ENCODE data around the gene CTXND1. TPM values are rescaled to one million over a fixed set of nuclear protein-coding genes. Genes with fewer than 3 reads are reported as not detected.

The CTXND1 gene
- total and polyA plus RNA-seq, 2 of the 4 experiments (the other 2 are of a cell fraction), result not detected

DNA sequence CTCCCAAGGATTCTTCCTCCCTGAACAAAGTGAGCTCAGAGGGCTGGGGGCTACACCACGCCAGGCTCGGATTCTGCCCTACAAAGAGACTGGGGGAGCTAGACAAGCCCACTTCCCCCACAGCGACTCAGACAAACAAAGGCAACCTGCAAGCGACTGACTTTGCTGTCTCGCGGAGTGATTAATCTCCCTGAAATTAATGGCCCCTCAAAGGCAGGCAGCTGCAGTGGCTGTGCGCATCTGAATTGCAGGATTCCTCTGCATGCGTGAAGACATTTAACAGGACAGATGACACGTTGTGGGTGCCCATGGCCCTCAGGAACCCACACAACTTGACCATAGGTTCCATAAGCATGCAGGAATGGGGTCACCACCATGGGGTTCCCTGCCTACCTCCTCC is 18.4 kb downstream of the CTXND1 start:
- Histone ChIP-seq H4K91ac (ENCODE audit: insufficient read depth, low read depth, low read length) (no peak overlapping the region), H3K9me1 (ENCODE audit: insufficient read depth, low read length) (0 out of 2 replicates have a peak, but pooled peaks cover 3% of the 10 kb centered on the region), H2BK20ac (ENCODE audit: low read depth, low read length) (no peak overlapping the region), H3K23ac (ENCODE audit: low read depth, low read length) (no peak overlapping the region), H3K56ac (ENCODE audit: extremely low read depth, insufficient read depth, low read length) (no peak overlapping the region), H2AK5ac (ENCODE audit: low read depth, low read length) (no peak overlapping the region), H2BK120ac (ENCODE audit: low read depth, low read length) (no peak overlapping the region), H4K8ac (ENCODE audit: low read depth in 2 of 2, low read length in 2 of 2) (no peak overlapping the region), H3K4me2 (ENCODE audit: low read depth, low read length) (no peak overlapping the region), H3K9me3 (ENCODE audit: control insufficient read depth, insufficient read depth, low read length) (no peaks in the 10 kb centered on the region), H3K18ac (ENCODE audit: low read depth, low read length) (no peak overlapping the region), H2BK5ac (ENCODE audit: low read depth, low read length, poor library complexity, severe bottlenecking) (no peak overlapping the region), H4K5ac (ENCODE audit: low read depth, low read length) (no peak overlapping the region), H3K27ac (ENCODE audit: insufficient read depth, low read length) (no peak overlapping the region), H3K4ac (ENCODE audit: low read depth, low read length) (no peak overlapping the region), H3K27me3 (ENCODE audit: control insufficient read depth, insufficient read depth, low read length) (peaks cover 22% of the 10 kb centered on the region), H4K20me1 (ENCODE audit: insufficient read depth, low read length) (no peaks in the 10 kb centered on the region), H3K4me3 (ENCODE audit: insufficient read depth, low read depth, low read length) (no peak overlapping the region), H2BK15ac (ENCODE audit: low read depth, low read length) (no peak overlapping the region), H3K79me1 (ENCODE audit: low read depth in 1 of 2, low read length in 2 of 2) (no peaks in the 10 kb centered on the region), H3K14ac (replicated peaks; ENCODE audit: low read depth, low read length) (no peak overlapping the region), H3K9ac (ENCODE audit: low read depth, low read length) (no peak overlapping the region), H2AFZ (replicated peaks; ENCODE audit: low read length, poor library complexity) (no peak overlapping the region), H3K36me3 (ENCODE audit: control insufficient read depth, insufficient read depth, low read length) (no peaks in the 10 kb centered on the region), H3K4me1 (ENCODE audit: control insufficient read depth, insufficient read depth, low read length) (no peaks in the 10 kb centered on the region), H2AK9ac (replicated peaks; ENCODE audit: low read depth, low read length, poor library complexity) (no peak overlapping the region)
- BruUV-seq (replicated peaks), result no TSS peak
- CTCF ChIA-PET, result no interaction called here
- no peak for ATAC-seq (ENCODE audit: low read depth)
- TF ChIP-seq BHLHE40 (IDR thresholded peaks at IDR 0.05; ENCODE audit: low read depth, low read length) (no peak), MXI1 (IDR thresholded peaks at IDR 0.05; ENCODE audit: borderline replicate concordance, low read depth, low read length) (no peak), RFX5 (IDR thresholded peaks at IDR 0.05; ENCODE audit: low read depth, low read length) (no peak), CHD1 (IDR thresholded peaks at IDR 0.05; ENCODE audit: low read depth, low read length) (no peak)
- no peak for DNase-seq
- POLR2A ChIA-PET (ENCODE audit: unreplicated experiment), result no interaction called here
- intact Hi-C loops (cut with micrococcal nuclease), result loop anchor here (10.0 kb wide), 1 partner anchor 169 kb away; no protein-coding TSS in a partner anchor
- 36% methylated on average over 4 of the region's 9 CpGs; no CpG with 5 or more reads in 1 of the 2 experiments for WGBS, 2 experiments (ENCODE audit: extremely low coverage in 2 of 2, insufficient read length in 1 of 2)
- in situ Hi-C loops (cut with MboI; ENCODE audit: low sequenced_read_pairs), result no loop called here
- dilution Hi-C loops (cut with HindIII; ENCODE audit: low sequenced_read_pairs, unreplicated experiment), result no loop called here

Measured in IMR-90 (cell line).